Tibial nerve (tissue), 4 donors: ENCODE measurements around the gene PNLDC1. TPM values are rescaled to one million over a fixed set of nuclear protein-coding genes. Genes with fewer than 3 reads are reported as not detected.

Source experiments
- DNase-seq, 2 donors: peaks; one replicate each; pipeline ENCODE4 v3.0.0-alpha.2; 2019; ENCODE audit warnings: low spot score in 2 of 2
- H3K27ac ChIP-seq, 4 donors: fragments of 200-600 bp; sonication (generic) in 3 of 4; one replicate each; pipeline ENCODE4 v1.5.1; 2017 to 2019; ENCODE audit warnings: mild to moderate bottlenecking in 1 of 4
- H3K27me3 ChIP-seq, 2 donors: fragments of 200-600 bp; sonication (generic) in 1 of 2; one replicate each; pipeline versions ENCODE4 v1.5.1 to v1.6.0; 2017 to 2019
- H3K36me3 ChIP-seq, 3 donors: fragments of 200-600 bp; sonication (generic); one replicate each; pipeline ENCODE4 v1.5.1; 2018 to 2019
- H3K4me1 ChIP-seq, 4 donors: fragments of 200-600 bp; sonication (generic) in 3 of 4; one replicate each; pipeline ENCODE4 v1.5.1; 2017 to 2019
- H3K4me3 ChIP-seq, 4 donors: fragments of 200-600 bp; sonication (generic) in 3 of 4; one replicate each; pipeline ENCODE4 v1.5.1; 2017 to 2019; ENCODE audit warnings: mild to moderate bottlenecking in 1 of 4, moderate library complexity in 1 of 4
- H3K9me3 ChIP-seq, 4 donors: fragments of 200-600 bp; sonication (generic) in 3 of 4; one replicate each; pipeline ENCODE4 v1.5.1; 2017 to 2019
- CTCF ChIP-seq, 5 experiments: fragments of 200-600 bp in 3 of 5; fragments of 450-650 bp in 2 of 5; sonication (generic) in 3 of 5; IDR thresholded peaks; one replicate each; pipeline ENCODE4 v1.5.1; 2016 to 2019; ENCODE audit warnings: antibody characterized with exemption in 5 of 5, mild to moderate bottlenecking in 3 of 5, moderate library complexity in 2 of 5
- EP300 ChIP-seq, 2 donors: sonication (generic); formaldehyde crosslinking; IDR thresholded peaks; one replicate each; pipeline ENCODE4 v1.6.1; 2017; ENCODE audit warnings: antibody characterized with exemption in 2 of 2, mild to moderate bottlenecking in 1 of 2
- POLR2A ChIP-seq, 2 donors: fragments of 450-650 bp; IDR thresholded peaks; one replicate each; pipeline ENCODE4 v1.6.1; 2017; ENCODE audit warnings: antibody characterized with exemption in 2 of 2, mild to moderate bottlenecking in 2 of 2, moderate library complexity in 2 of 2
- WGBS, 2 donors: methylation state at CpG; one replicate each; pipeline ENCODE4 v1.1.5; 2018; 5-methylcytosine and 5-hydroxymethylcytosine counted together
- total RNA-seq, 4 donors: library from RNA; depleted of rRNA; stranded (reverse); fragments of >200 nt; gene quantifications; one replicate each; pipeline ENCODE4 v1.1.0, GENCODE V29; 2016

PNLDC1 gene
- total RNA-seq, 4 donors from 2014 or later = 1.1 TPM; not detected in 3

GRCh38 chr6:159826004-159826403 is 25.9 kb downstream of the PNLDC1 start:
- 94 to 95% methylated on average over 13 of the region's 13 CpGs for WGBS, 2 donors
- Histone ChIP-seq H3K27me3 (no peaks in the 10 kb centered on the region), H3K9me3 (no peaks in the 10 kb centered on the region), H3K27ac (no peak overlapping the region), H3K36me3 (no peaks in the 10 kb centered on the region), H3K4me3 (no peak overlapping the region), H3K4me1 (no peaks in the 10 kb centered on the region)
- DNase-seq = no peak
- TF ChIP-seq POLR2A (IDR thresholded peaks at IDR 0.05) (no peak), EP300 (IDR thresholded peaks at IDR 0.05) (no peak), CTCF (IDR thresholded peaks at IDR 0.05) (no peak)

- no peaks in the 10 kb centered on the region for H3K36me3 ChIP-seq
- WGBS, 2 donors = 90 to 93% methylated on average over 16 of the region's 16 CpGs
- H3K4me1 ChIP-seq = no peaks in the 10 kb centered on the region
- TF ChIP-seq POLR2A (IDR thresholded peaks at IDR 0.05) (no peak), CTCF (IDR thresholded peaks at IDR 0.05) (no peak), EP300 (IDR thresholded peaks at IDR 0.05) (no peak)
- no peak overlapping the region for H3K4me3 ChIP-seq
- DNase-seq = no peak
- no peak overlapping the region for H3K27ac ChIP-seq
- no peaks in the 10 kb centered on the region for H3K27me3 ChIP-seq
- no peaks in the 10 kb centered on the region for H3K9me3 ChIP-seq
Observed at GRCh38 chr6:159826968-159827647, 27.0 kb downstream of the PNLDC1 start.

GRCh38 chr6:159828074-159828473 is 28.0 kb downstream of the PNLDC1 start:
- Histone ChIP-seq H3K27ac (no peak overlapping the region), H3K27me3 (no peaks in the 10 kb centered on the region), H3K36me3 (no peaks in the 10 kb centered on the region), H3K4me3 (no peak overlapping the region), H3K9me3 (no peaks in the 10 kb centered on the region), H3K4me1 (no peaks in the 10 kb centered on the region)
- TF ChIP-seq EP300 (IDR thresholded peaks at IDR 0.05) = no peak
- no peak for TF ChIP-seq POLR2A (IDR thresholded peaks at IDR 0.05)
- no peak for TF ChIP-seq CTCF (IDR thresholded peaks at IDR 0.05)
- DNase-seq = no peak
- WGBS, 2 donors = 43 to 56% methylated on average over 7 of the region's 7 CpGs

GRCh38 chr6:159829526-159829925 is 29.4 kb downstream of the PNLDC1 start:
- no peak for DNase-seq
- no peak for TF ChIP-seq CTCF (IDR thresholded peaks at IDR 0.05)
- no peak for TF ChIP-seq POLR2A (IDR thresholded peaks at IDR 0.05)
- no peak for TF ChIP-seq EP300 (IDR thresholded peaks at IDR 0.05)
- no peak overlapping the region for H3K4me3 ChIP-seq
- no peaks in the 10 kb centered on the region for H3K4me1 ChIP-seq
- no peaks in the 10 kb centered on the region for H3K36me3 ChIP-seq
- 30 to 34% methylated on average over 4 of the region's 4 CpGs for WGBS, 2 donors
- H3K27ac ChIP-seq = no peak overlapping the region
- H3K9me3 ChIP-seq = no peaks in the 10 kb centered on the region
- no peaks in the 10 kb centered on the region for H3K27me3 ChIP-seq

- 56 to 64% methylated on average over 11 of the region's 11 CpGs for WGBS, 2 donors
- no peak for DNase-seq
- Histone ChIP-seq H3K27ac (no peak overlapping the region), H3K4me1 (peaks cover 0 to 5% (median 3%) of the 10 kb centered on the region in 4 donors), H3K27me3 (no peaks in the 10 kb centered on the region), H3K4me3 (no peak overlapping the region), H3K9me3 (no peaks in the 10 kb centered on the region), H3K36me3 (no peaks in the 10 kb centered on the region)
- no peak for TF ChIP-seq CTCF (IDR thresholded peaks at IDR 0.05)
Observed at GRCh38 chr6:159830501-159831372, 30.7 kb downstream of the PNLDC1 start.
